Measurements from ENCODE around the gene PFKFB3. TPM values are rescaled to one million over a fixed set of nuclear protein-coding genes. Genes with fewer than 3 reads are reported as not detected.

The PFKFB3 gene
- total RNA-seq, 1 donor from 2014 or later, result 43.2 TPM

DNA sequence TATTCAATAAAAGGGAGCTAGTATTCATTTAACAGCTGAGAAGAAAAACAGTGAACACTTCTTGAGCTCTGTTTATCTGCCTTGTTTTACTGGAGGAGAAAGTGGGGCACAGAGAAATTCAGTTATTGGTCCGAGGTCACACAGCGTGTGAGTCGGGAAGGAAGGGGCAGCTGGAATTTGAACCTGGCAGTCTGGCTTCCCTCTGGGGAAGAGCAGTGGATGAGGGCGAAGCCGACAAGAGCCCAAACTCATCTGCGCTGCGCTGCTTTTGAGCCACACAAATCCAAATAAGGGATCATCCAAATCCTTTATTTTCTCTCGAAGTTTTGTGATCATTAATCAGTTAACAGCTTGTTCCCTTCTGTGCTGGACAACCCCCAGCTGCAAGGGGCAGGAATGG, 23.7 kb upstream of the PFKFB3 start:
- no peak overlapping the region for H3K27ac ChIP-seq
- TF ChIP-seq, protein P1, sequence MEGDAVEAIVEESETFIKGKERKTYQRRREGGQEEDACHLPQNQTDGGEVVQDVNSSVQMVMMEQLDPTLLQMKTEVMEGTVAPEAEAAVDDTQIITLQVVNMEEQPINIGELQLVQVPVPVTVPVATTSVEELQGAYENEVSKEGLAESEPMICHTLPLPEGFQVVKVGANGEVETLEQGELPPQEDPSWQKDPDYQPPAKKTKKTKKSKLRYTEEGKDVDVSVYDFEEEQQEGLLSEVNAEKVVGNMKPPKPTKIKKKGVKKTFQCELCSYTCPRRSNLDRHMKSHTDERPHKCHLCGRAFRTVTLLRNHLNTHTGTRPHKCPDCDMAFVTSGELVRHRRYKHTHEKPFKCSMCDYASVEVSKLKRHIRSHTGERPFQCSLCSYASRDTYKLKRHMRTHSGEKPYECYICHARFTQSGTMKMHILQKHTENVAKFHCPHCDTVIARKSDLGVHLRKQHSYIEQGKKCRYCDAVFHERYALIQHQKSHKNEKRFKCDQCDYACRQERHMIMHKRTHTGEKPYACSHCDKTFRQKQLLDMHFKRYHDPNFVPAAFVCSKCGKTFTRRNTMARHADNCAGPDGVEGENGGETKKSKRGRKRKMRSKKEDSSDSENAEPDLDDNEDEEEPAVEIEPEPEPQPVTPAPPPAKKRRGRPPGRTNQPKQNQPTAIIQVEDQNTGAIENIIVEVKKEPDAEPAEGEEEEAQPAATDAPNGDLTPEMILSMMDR (IDR thresholded peaks at IDR 0.05), result no peak
- TF ChIP-seq POLR2AphosphoS5 (IDR thresholded peaks at IDR 0.05; ENCODE audit: insufficient read depth in 1 of 2, low read depth in 1 of 2), result no peak
- TF ChIP-seq POLR2A (IDR thresholded peaks at IDR 0.05), result no peak
- intact Hi-C loops (cut with DNase I), result no loop called here
- no peak for DNase-seq (ENCODE audit: extremely low spot score in 2 of 2)
- peaks cover 34% of the 10 kb centered on the region for H3K4me1 ChIP-seq
- no peak overlapping the region for H3K4me3 ChIP-seq
- H3K27me3 ChIP-seq, result no peaks in the 10 kb centered on the region
- no peaks in the 10 kb centered on the region for H3K9me3 ChIP-seq
- H3K36me3 ChIP-seq, result no peaks in the 10 kb centered on the region

DNA sequence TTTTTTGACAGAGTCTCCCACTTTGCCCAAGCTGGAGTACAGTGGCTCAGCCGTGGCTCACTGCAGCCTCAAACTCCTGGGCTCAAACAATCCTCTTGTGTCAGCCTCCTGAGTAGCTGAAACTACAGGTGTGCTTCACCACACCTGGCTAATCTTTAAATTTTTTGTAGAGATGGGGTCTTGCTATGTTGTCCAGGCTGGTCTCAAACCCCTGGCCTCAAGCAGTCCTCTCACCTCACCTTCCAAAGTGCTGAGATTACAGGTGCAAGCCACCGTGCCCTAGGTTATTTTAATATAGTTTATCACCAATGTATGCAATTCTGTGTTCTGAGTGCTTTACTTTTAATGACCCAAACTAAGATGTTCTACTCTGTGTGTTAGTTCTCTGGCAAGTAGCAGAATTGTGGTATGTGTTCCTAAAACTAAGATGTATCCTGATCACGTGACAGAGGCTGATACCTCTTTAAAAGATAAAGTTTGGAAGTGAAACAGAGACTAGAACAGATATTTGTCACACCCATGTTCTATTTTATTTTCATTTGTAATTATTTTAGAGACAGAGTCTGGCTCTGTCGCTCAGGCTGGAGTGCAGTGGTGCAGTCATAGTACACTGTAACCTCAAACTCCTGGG, 22.1 kb upstream of the PFKFB3 start:
- peaks cover 26% of the 10 kb centered on the region for H3K4me1 ChIP-seq
- TF ChIP-seq, protein P1 (IDR thresholded peaks at IDR 0.05), result no peak
- TF ChIP-seq POLR2A (IDR thresholded peaks at IDR 0.05) (no peak), POLR2AphosphoS5 (IDR thresholded peaks at IDR 0.05; ENCODE audit: insufficient read depth in 1 of 2, low read depth in 1 of 2) (no peak)
- H3K27ac ChIP-seq, result no peak overlapping the region
- no peaks in the 10 kb centered on the region for H3K27me3 ChIP-seq
- no peak for DNase-seq (ENCODE audit: extremely low spot score in 2 of 2)
- intact Hi-C loops (cut with DNase I), result no loop called here
- H3K4me3 ChIP-seq, result no peak overlapping the region
- H3K9me3 ChIP-seq, result no peaks in the 10 kb centered on the region
- H3K36me3 ChIP-seq, result no peaks in the 10 kb centered on the region

DNA sequence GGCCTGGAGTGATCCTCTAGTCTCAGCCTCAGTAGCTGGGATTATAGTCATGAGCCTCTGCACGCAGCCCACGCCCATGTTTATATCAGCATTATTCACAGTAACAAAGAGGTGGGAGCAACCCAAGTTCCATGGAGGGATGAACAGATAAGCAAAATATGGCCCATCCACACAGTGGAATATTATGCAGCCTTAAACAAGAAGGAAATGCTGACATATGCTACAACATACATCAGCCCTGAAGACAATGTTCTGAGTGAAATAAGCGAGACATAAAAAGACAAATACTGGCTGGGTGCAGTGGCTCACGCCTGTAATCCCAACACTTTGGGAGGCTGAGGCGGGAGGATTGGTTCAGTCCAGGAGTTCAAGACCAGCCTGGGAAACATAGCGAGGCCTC, 21.5 kb upstream of the PFKFB3 start:
- no peak for DNase-seq (ENCODE audit: extremely low spot score in 2 of 2)

DNA sequence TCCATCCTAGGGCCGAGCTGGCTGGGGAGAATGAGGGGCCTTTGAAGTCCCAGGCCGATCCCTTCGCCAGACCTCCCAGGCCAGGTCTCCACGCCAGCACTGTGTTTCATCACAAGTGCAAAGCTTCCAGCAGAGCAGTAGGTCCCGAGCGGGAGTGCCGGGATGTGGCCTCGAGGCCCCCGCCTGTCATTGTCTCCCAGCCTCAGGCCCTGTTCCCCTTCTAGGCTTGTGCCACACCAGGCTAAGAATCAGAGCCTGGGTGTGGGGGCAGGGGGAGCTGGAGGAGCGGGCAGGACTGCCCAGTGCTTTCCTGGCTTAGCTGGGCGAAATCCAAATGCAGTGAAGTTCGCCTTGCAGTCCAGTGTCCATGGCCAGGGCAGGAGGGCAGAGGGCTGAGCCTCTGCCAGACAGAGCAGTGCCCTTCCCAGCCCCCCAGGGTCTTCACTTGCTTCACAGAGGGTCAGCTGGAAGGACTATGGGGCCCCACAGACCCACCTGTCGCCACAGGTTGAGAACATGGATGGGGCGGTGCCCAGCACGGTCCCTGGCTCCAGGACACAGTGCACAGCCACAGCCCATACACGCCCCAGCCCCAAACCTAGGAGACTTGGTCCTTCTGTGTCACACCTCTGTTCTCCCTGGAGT, 20.2 kb upstream of the PFKFB3 start:
- intact Hi-C loops (cut with DNase I), result no loop called here
- no peak for TF ChIP-seq POLR2AphosphoS5 (IDR thresholded peaks at IDR 0.05; ENCODE audit: insufficient read depth in 1 of 2, low read depth in 1 of 2)
- no peak for TF ChIP-seq POLR2A (IDR thresholded peaks at IDR 0.05)
- TF ChIP-seq, protein P1 (IDR thresholded peaks at IDR 0.05), result no peak
- no peak overlapping the region for H3K4me3 ChIP-seq
- H3K27me3 ChIP-seq, result no peaks in the 10 kb centered on the region
- H3K36me3 ChIP-seq, result no peaks in the 10 kb centered on the region
- no peak overlapping the region for H3K27ac ChIP-seq
- peaks cover 14% of the 10 kb centered on the region for H3K4me1 ChIP-seq
- peak in 1 of 2 donors; percentile 88 for DNase-seq (ENCODE audit: extremely low spot score in 2 of 2)
- H3K9me3 ChIP-seq, result no peaks in the 10 kb centered on the region

More for the DNA sequence above, 21.5 kb upstream of the PFKFB3 start:
- intact Hi-C loops (cut with DNase I), result no loop called here
- TF ChIP-seq, protein P1 (IDR thresholded peaks at IDR 0.05), result no peak
- no peak for TF ChIP-seq POLR2AphosphoS5 (IDR thresholded peaks at IDR 0.05; ENCODE audit: insufficient read depth in 1 of 2, low read depth in 1 of 2)
- TF ChIP-seq POLR2A (IDR thresholded peaks at IDR 0.05), result no peak
- no peak overlapping the region for H3K4me3 ChIP-seq
- no peak overlapping the region for H3K27ac ChIP-seq
- H3K36me3 ChIP-seq, result no peaks in the 10 kb centered on the region
- peaks cover 23% of the 10 kb centered on the region for H3K4me1 ChIP-seq
- no peaks in the 10 kb centered on the region for H3K9me3 ChIP-seq
- H3K27me3 ChIP-seq, result no peaks in the 10 kb centered on the region

All from vagina (tissue), 2 donors.